ENCODE measurements around the gene MTRR. TPM values are rescaled to one million over a fixed set of nuclear protein-coding genes. Genes with fewer than 3 reads are reported as not detected.

Gene MTRR
- total RNA-seq, 1 experiment from 2014 or later: 57.1 TPM

DNA sequence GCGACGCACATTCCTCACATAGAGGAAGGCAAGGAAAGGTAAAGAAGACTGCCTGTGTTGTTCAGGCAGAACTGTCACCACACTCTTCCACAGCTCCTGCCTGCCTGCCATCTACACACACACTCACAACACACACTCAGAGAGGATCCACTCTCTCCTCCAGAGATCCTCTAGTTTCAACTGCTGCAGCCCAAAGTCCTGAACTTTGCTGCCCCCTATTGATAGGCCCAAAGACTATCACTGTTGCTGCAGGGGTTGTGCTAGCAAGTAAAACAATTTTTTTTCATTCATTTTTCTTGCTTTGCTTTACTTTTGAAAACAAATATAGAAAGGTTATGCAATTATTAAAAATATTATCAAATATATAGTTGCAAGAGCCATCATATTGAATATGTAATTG, 12.1 kb upstream of the MTRR start:
- H3K4me3 ChIP-seq (ENCODE audit: low read depth, low read length, poor library complexity, severe bottlenecking): no peak overlapping the region
- no TSS peak for BruUV-seq (replicated peaks)
- intact Hi-C loops (cut with micrococcal nuclease; ENCODE audit: unreplicated experiment): loop anchor here (10.0 kb wide), 1 partner anchor 462 kb away; the partner anchor contains the start of gene ADCY2
- TF ChIP-seq EZH2 (IDR thresholded peaks at IDR 0.05; ENCODE audit: borderline replicate concordance, low read depth, low read length, poor library complexity, severe bottlenecking): no peak
- TF ChIP-seq, protein P1, sequence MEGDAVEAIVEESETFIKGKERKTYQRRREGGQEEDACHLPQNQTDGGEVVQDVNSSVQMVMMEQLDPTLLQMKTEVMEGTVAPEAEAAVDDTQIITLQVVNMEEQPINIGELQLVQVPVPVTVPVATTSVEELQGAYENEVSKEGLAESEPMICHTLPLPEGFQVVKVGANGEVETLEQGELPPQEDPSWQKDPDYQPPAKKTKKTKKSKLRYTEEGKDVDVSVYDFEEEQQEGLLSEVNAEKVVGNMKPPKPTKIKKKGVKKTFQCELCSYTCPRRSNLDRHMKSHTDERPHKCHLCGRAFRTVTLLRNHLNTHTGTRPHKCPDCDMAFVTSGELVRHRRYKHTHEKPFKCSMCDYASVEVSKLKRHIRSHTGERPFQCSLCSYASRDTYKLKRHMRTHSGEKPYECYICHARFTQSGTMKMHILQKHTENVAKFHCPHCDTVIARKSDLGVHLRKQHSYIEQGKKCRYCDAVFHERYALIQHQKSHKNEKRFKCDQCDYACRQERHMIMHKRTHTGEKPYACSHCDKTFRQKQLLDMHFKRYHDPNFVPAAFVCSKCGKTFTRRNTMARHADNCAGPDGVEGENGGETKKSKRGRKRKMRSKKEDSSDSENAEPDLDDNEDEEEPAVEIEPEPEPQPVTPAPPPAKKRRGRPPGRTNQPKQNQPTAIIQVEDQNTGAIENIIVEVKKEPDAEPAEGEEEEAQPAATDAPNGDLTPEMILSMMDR (conservative IDR thresholded peaks at IDR 0.05; ENCODE audit: low read depth, low read length): peak; percentile 85
- no peaks in the 10 kb centered on the region for H3K9me3 ChIP-seq (ENCODE audit: low read depth, low read length, poor library complexity, severe bottlenecking)
- DNase-seq (ENCODE audit: low spot score): peak; percentile 67
- H3K36me3 ChIP-seq (ENCODE audit: insufficient read depth, low read length, poor library complexity, severe bottlenecking): peaks cover 28% of the 10 kb centered on the region
- H3K27ac ChIP-seq (ENCODE audit: low read depth, low read length, poor library complexity, severe bottlenecking): no peak overlapping the region
- CTCF ChIA-PET: no interaction called here
- peaks cover 6% of the 10 kb centered on the region for H3K4me1 ChIP-seq (ENCODE audit: insufficient read depth, low read length, poor library complexity, severe bottlenecking)
- POLR2A ChIA-PET (ENCODE audit: low non-redundant PET): no interaction called here
- H3K27me3 ChIP-seq (replicated peaks; ENCODE audit: insufficient read depth, low read depth, low read length, poor library complexity): no peaks in the 10 kb centered on the region

DNA sequence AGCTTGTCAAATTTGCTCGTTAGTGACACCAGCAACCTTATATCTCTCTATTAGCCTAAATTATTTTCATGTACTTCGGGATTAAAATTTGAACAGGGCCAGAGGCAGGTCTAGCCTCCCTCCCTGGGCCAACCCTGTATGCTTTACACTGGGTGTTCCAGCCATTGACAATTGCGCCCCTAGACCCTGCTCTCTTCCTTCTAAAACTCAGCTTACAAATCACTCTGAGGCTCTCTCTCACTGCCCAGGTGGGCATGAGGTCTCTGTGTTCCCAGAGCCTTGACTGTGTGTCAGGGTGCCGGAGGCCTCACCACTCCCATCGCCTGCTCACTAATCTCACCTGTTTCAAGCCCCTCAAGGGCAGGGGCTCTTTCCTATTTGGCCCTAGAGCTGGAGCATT, 11.6 kb upstream of the MTRR start:
- TF ChIP-seq, protein P1 (conservative IDR thresholded peaks at IDR 0.05; ENCODE audit: low read depth, low read length): no peak
- TF ChIP-seq EZH2 (IDR thresholded peaks at IDR 0.05; ENCODE audit: borderline replicate concordance, low read depth, low read length, poor library complexity, severe bottlenecking): no peak
- H3K9me3 ChIP-seq (ENCODE audit: low read depth, low read length, poor library complexity, severe bottlenecking): no peaks in the 10 kb centered on the region
- ChIA-PET POLR2A (ENCODE audit: low non-redundant PET) (no interaction called here), CTCF (no interaction called here)
- H3K27ac ChIP-seq (ENCODE audit: low read depth, low read length, poor library complexity, severe bottlenecking): no peak overlapping the region
- H3K4me1 ChIP-seq (ENCODE audit: insufficient read depth, low read length, poor library complexity, severe bottlenecking): peaks cover 6% of the 10 kb centered on the region
- no peaks in the 10 kb centered on the region for H3K27me3 ChIP-seq (replicated peaks; ENCODE audit: insufficient read depth, low read depth, low read length, poor library complexity)
- intact Hi-C loops (cut with micrococcal nuclease; ENCODE audit: unreplicated experiment): loop anchor here (10.0 kb wide), 1 partner anchor 463 kb away; the partner anchor contains the start of gene ADCY2
- BruUV-seq (replicated peaks): no TSS peak
- peaks cover 33% of the 10 kb centered on the region for H3K36me3 ChIP-seq (ENCODE audit: insufficient read depth, low read length, poor library complexity, severe bottlenecking)
- H3K4me3 ChIP-seq (ENCODE audit: low read depth, low read length, poor library complexity, severe bottlenecking): no peak overlapping the region
- DNase-seq (ENCODE audit: low spot score): no peak

DNA sequence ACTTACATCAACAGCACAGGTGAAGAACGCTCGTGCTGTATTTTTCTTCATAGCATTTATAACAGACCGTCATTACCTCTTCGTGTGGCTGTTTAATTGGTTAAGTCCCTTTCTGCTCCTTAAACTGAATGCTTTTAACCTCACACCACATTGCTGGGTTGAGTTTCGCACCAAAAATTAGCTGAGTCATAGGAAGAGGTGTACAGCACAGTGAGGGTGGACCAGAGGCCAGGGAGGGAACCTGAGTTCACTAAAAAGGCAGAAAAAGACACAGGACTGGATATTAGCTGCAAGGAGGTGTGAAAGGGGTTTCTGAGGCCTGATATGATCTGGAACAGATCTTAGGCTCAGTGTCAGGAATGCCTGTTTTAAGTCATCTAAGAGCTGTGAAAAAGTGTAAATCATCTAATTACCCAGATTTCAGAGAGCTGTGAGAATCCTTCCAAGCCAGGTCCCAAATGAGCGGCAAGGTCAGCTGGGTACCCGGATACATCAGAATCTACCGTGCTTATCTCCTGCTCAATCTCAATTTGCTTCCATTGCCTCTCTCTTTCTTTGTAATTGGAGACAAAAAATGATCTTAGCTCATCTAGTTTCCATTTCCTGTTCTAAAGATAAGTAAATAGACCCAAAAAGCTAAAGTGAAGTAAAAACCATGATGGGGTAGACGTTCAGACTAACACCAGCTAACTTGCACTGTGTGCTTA, 10.9 kb upstream of the MTRR start:
- no peak overlapping the region for H3K27ac ChIP-seq (ENCODE audit: low read depth, low read length, poor library complexity, severe bottlenecking)
- ChIA-PET CTCF (no interaction called here), POLR2A (ENCODE audit: low non-redundant PET) (no interaction called here)
- H3K9me3 ChIP-seq (ENCODE audit: low read depth, low read length, poor library complexity, severe bottlenecking): no peaks in the 10 kb centered on the region
- H3K27me3 ChIP-seq (replicated peaks; ENCODE audit: insufficient read depth, low read depth, low read length, poor library complexity): no peaks in the 10 kb centered on the region
- DNase-seq (ENCODE audit: low spot score): peak; percentile 37
- no peak overlapping the region for H3K4me3 ChIP-seq (ENCODE audit: low read depth, low read length, poor library complexity, severe bottlenecking)
- intact Hi-C loops (cut with micrococcal nuclease; ENCODE audit: unreplicated experiment): loop anchor here (10.0 kb wide), 1 partner anchor 463 kb away; the partner anchor contains the start of gene ADCY2
- H3K4me1 ChIP-seq (ENCODE audit: insufficient read depth, low read length, poor library complexity, severe bottlenecking): peaks cover 6% of the 10 kb centered on the region
- TF ChIP-seq EZH2 (IDR thresholded peaks at IDR 0.05; ENCODE audit: borderline replicate concordance, low read depth, low read length, poor library complexity, severe bottlenecking): no peak
- TF ChIP-seq, protein P1 (conservative IDR thresholded peaks at IDR 0.05; ENCODE audit: low read depth, low read length): no peak
- no TSS peak for BruUV-seq (replicated peaks)
- H3K36me3 ChIP-seq (ENCODE audit: insufficient read depth, low read length, poor library complexity, severe bottlenecking): peaks cover 39% of the 10 kb centered on the region
